K562 (cell line): ENCODE measurements around the gene DYSF. TPM values are rescaled to one million over a fixed set of nuclear protein-coding genes. Genes with fewer than 3 reads are reported as not detected.

Source experiments
- ATAC-seq: fragments of 200-7000 bp; cut with Tn5 transposase; 3 replicates; pipeline ENCODE4 v1.9.1; 2020; ENCODE audit warnings: moderate library complexity
- BruUV-seq: library from RNA; stranded (reverse); fragments of 400-500 nt; replicated peaks from 2 replicates; lab custom pipeline; 2021; lab: Mats Ljungman, UMichigan
- CTCF ChIA-PET: fragments of 300-600 bp; formaldehyde crosslinking; extraction: SDS; loops from one replicate; lab custom pipeline; 2021; ENCODE audit warnings: low intra/inter-chr PET ratio; lab: Yijun Ruan, JAX
- POLR2A ChIA-PET: fragments of 300-600, 350-650 bp; sonication (Branson Sonifier 250); formaldehyde crosslinking; extraction: SDS; loops from one replicate; lab custom pipeline; 2021; ENCODE audit warnings: antibody characterized with exemption, inconsistent platforms; lab: Yijun Ruan, JAX
- DNase-seq, 4 experiments: peaks; one replicate each; pipeline versions ENCODE4 v3.0.0 to v3.0.0-alpha.2; 2011 to 2018; ENCODE audit warnings: low spot score in 3 of 4, mixed read lengths in 3 of 4; ENCODE audit errors: extremely low read depth in 1 of 4
- FAIRE-seq: peaks from 2 replicates; lab custom pipeline; 2011; peaks lifted over from hg19 to GRCh38; lab: Jason Lieb, UNC
- H2AFZ ChIP-seq: 2 replicates; pipeline ENCODE4 v1.6.0; 2011; ENCODE audit warnings: low read depth, low read length, control low read depth, inconsistent platforms
- H3K27ac ChIP-seq: fragments of 200-600 bp; 3 replicates; pipeline ENCODE4 v1.8.0; 2011; ENCODE audit warnings: low read depth, mild to moderate bottlenecking, control low read depth, inconsistent platforms, low read length, moderate library complexity, mixed read lengths; ENCODE audit errors: extremely low read depth
- H3K27me3 ChIP-seq, 2 experiments: fragments of 300-600 bp in 1 of 2; 2 replicates in 1 of 2; 3 replicates in 1 of 2; pipeline versions ENCODE4 v1.6.0 to v1.8.0; 2011; ENCODE audit warnings: inconsistent platforms in 2 of 2, low read length in 2 of 2, mild to moderate bottlenecking in 1 of 2, mixed read lengths in 1 of 2, moderate library complexity in 1 of 2; ENCODE audit not compliant: control insufficient read depth in 2 of 2, insufficient read depth in 2 of 2
- H3K36me3 ChIP-seq: fragments of 300-600 bp; 3 replicates; pipeline ENCODE4 v1.8.0; 2011; ENCODE audit warnings: mild to moderate bottlenecking, low read length, inconsistent platforms; ENCODE audit not compliant: control insufficient read depth, insufficient read depth
- H3K4me1 ChIP-seq, 2 experiments: fragments of 200-600 bp in 1 of 2; replicated peaks in 1 of 2; 2 replicates in 1 of 2; 3 replicates in 1 of 2; pipeline versions ENCODE4 v1.5.1 to v1.8.0; 2011; ENCODE audit warnings: inconsistent platforms in 2 of 2, low read length in 2 of 2, mild to moderate bottlenecking in 1 of 2, mixed read lengths in 1 of 2, moderate library complexity in 1 of 2; ENCODE audit not compliant: control insufficient read depth in 2 of 2, insufficient read depth in 2 of 2
- H3K4me2 ChIP-seq: 2 replicates; pipeline ENCODE4 v1.6.1; 2011; ENCODE audit warnings: low read length, control low read depth, inconsistent platforms, mixed read lengths; ENCODE audit not compliant: insufficient read depth
- H3K4me3 ChIP-seq: fragments of 200-600 bp; sonication (generic), shearing (Covaris generic); 2 replicates; pipeline ENCODE4 v1.5.1; 2016; ENCODE audit warnings: control low read depth, inconsistent platforms
- H3K79me2 ChIP-seq: fragments of 200-600 bp; 3 replicates; pipeline ENCODE4 v1.8.0; 2011; ENCODE audit warnings: low read length, inconsistent platforms; ENCODE audit not compliant: control insufficient read depth, insufficient read depth
- H3K9ac ChIP-seq, 2 experiments: 2 replicates each; pipeline versions ENCODE4 v1.6.0 to v1.6.1; 2011; ENCODE audit warnings: low read depth in 2 of 2, low read length in 2 of 2, control low read depth in 1 of 2, inconsistent platforms in 1 of 2, mild to moderate bottlenecking in 1 of 2, mixed read lengths in 1 of 2; ENCODE audit not compliant: insufficient read depth in 1 of 2
- H3K9me1 ChIP-seq: one replicate; pipeline ENCODE4 v1.6.0; 2011; ENCODE audit warnings: inconsistent platforms, mild to moderate bottlenecking, low read length, moderate library complexity; ENCODE audit not compliant: control insufficient read depth, insufficient read depth
- H3K9me3 ChIP-seq: replicated peaks from 2 replicates; pipeline ENCODE4 v1.5.1; 2011; ENCODE audit warnings: low read depth, low read length, inconsistent platforms; ENCODE audit not compliant: control insufficient read depth, insufficient read depth
- H4K20me1 ChIP-seq: replicated peaks from 2 replicates; pipeline ENCODE4 v1.6.1; 2011; ENCODE audit warnings: low read length, inconsistent platforms, mixed read lengths; ENCODE audit not compliant: control insufficient read depth, insufficient read depth
- CAMTA2 ChIP-seq: fragments of 250-450 bp; sonication (Bioruptor Pico); conservative IDR thresholded peaks from 2 replicates; pipeline ENCODE4 v1.5.1; 2022
- FOS ChIP-seq: IDR thresholded peaks from 3 replicates; pipeline ENCODE4 v1.6.1; 2011; ENCODE audit not compliant: insufficient read length; ENCODE audit errors: extremely low read depth
- ILK ChIP-seq: fragments of 450-650 bp; IDR thresholded peaks from 2 replicates; pipeline ENCODE4 v1.6.1; 2016; ENCODE audit warnings: missing genetic modification characterization, low read depth, mild to moderate bottlenecking, missing compliant biosample characterization, moderate library complexity, borderline replicate concordance
- MTF1 ChIP-seq: fragments of 250-450 bp; sonication (Bioruptor Pico); IDR thresholded peaks from 2 replicates; pipeline ENCODE4 v1.9.0; 2021; ENCODE audit warnings: moderate library complexity, mild to moderate bottlenecking, inconsistent platforms, borderline replicate concordance
- NCOR1 ChIP-seq: fragments of 450-650 bp; IDR thresholded peaks from 2 replicates; pipeline ENCODE4 v1.6.1; 2016; ENCODE audit warnings: mild to moderate bottlenecking, moderate library complexity
- PYGO2 ChIP-seq: fragments of 450-650 bp; IDR thresholded peaks from 2 replicates; pipeline ENCODE4 v1.6.1; 2016; ENCODE audit warnings: mild to moderate bottlenecking, missing genetic modification characterization, moderate library complexity, missing compliant biosample characterization
- RAD21 ChIP-seq, 2 experiments: fragments of 250-450 bp in 1 of 2; fragments of 450-650 bp in 1 of 2; sonication (Bioruptor Pico) in 1 of 2; formaldehyde crosslinking in 1 of 2; IDR thresholded peaks in 1 of 2; conservative IDR thresholded peaks in 1 of 2; 2 replicates each; pipeline versions ENCODE4 v1.4.0 to v1.8.0; 2020 to 2022; ENCODE audit warnings: mild to moderate bottlenecking in 2 of 2, moderate library complexity in 1 of 2
- TSHZ1 ChIP-seq: fragments of 250-450 bp; sonication (Bioruptor Pico); IDR thresholded peaks from 2 replicates; pipeline ENCODE4 v1.4.0; 2020; ENCODE audit warnings: mild to moderate bottlenecking, moderate library complexity
- ZNF12 ChIP-seq: sonication (generic); formaldehyde crosslinking; IDR thresholded peaks from 2 replicates; pipeline ENCODE4 v1.4.0; 2020; ENCODE audit warnings: mild to moderate bottlenecking, missing genetic modification reagents
- ZSCAN32 ChIP-seq: fragments of 450-650 bp; formaldehyde crosslinking; IDR thresholded peaks from 2 replicates; pipeline ENCODE4 v1.4.0; 2020; ENCODE audit warnings: mild to moderate bottlenecking, moderate library complexity
- WGBS: fragments of 100-300 bp; shearing (Covaris generic); methylation state at CpG from one replicate; pipeline ENCODE4 v1.1.6; 2016; ENCODE audit warnings: low coverage, mixed read lengths; ENCODE audit not compliant: insufficient coverage; ENCODE audit errors: missing lambda C conversion rate; 5-methylcytosine and 5-hydroxymethylcytosine counted together
- in situ Hi-C: fragments of 300-500 bp; cut with MboI; formaldehyde crosslinking; loops from 4 replicates; pipeline ENCODE4 v1.15.0; 2018; ENCODE audit warnings: inconsistent platforms, mixed read lengths
- intact Hi-C: fragments of 100-400 bp; cut with micrococcal nuclease; formaldehyde crosslinking; loops from 2 replicates; pipeline ENCODE4 v1.14.2; 2022
- polyA plus RNA-seq, 8 experiments: library from polyadenylated mRNA; depleted of rRNA in 4 of 8; stranded (reverse) in 5 of 8; unstranded in 3 of 8; fragments of >200 nt; fragmentation: Nextera tagmentation in 2 of 8; fragmentation: Illumina TruSeq in 1 of 8; extraction: Ambion mirVana in 2 of 8; extraction: Trizol in 1 of 8; gene quantifications; 2 replicates each; pipeline versions ENCODE4 v1.2.1 to v1.2.3, GENCODE V29; 2011 to 2014; ENCODE audit warnings: inconsistent platforms in 1 of 8, missing spikeins in 1 of 8
- total RNA-seq, 7 experiments: library from RNA; depleted of rRNA in 6 of 7; stranded (reverse); fragments of >200 nt in 6 of 7; fragmentation: Illumina TruSeq in 2 of 7; extraction: Trizol in 2 of 7; gene quantifications; 2 replicates each; pipeline versions ENCODE4 v1.2.1 to v1.2.3, GENCODE V29; 2011 to 2021; ENCODE audit warnings: low replicate concordance in 1 of 7

Gene DYSF
- total and polyA plus RNA-seq, 9 of the 15 experiments (the other 6 are each of a cell fraction or from before 2014, with no cell fraction given): 0.01 to 0.80 (median 0.29) TPM

- Histone ChIP-seq H3K9ac (no peak overlapping the region), H3K4me2 (no peak overlapping the region), H3K4me3 (no peak overlapping the region), H2AFZ (no peak overlapping the region), H3K79me2 (no peaks in the 10 kb centered on the region), H3K9me1 (no peaks in the 10 kb centered on the region), H3K36me3 (no peaks in the 10 kb centered on the region), H3K27me3 (peaks cover 0 to 16% of the 10 kb centered on the region in 2 experiments; a peak in 2 of 5 replicates), H3K4me1 (no peaks in the 10 kb centered on the region), H3K27ac (no peak overlapping the region), H4K20me1 (no peaks in the 10 kb centered on the region; the same call in 1 of the 2 replicates), H3K9me3 (no peaks in the 10 kb centered on the region)
- BruUV-seq: no TSS peak
- POLR2A ChIA-PET: interaction anchor here (0.7 kb wide), 1 partner anchor 247 kb away, joined by 3 read pairs; no protein-coding TSS in a partner anchor
- in situ Hi-C loops (no loop called here), intact Hi-C loops (no loop called here)
- no peak for ATAC-seq
- FAIRE-seq: no peak
- WGBS: 7% methylated on average over 6 of the region's 6 CpGs
- DNase-seq: no peak
- TF ChIP-seq NCOR1 (no peak), RAD21 (CRISPR knock-in tag; conservative IDR thresholded peaks at IDR 0.05 in 1 of 2, IDR thresholded peaks at IDR 0.05 in 1 of 2) (0 out of 4 replicates have a peak, but pooled peaks of 1 of the 2 experiments have one; percentile 7)
- CTCF ChIA-PET: no interaction called here
Observed at GRCh38 chr2:71557321-71557720, 104.0 kb downstream of the DYSF start.

- BruUV-seq: no TSS peak
- CTCF ChIA-PET: interaction anchor here (0.5 kb wide), 1 partner anchor 989 kb away, joined by 3 read pairs; no protein-coding TSS in a partner anchor
- in situ Hi-C loops: no loop called here
- TF ChIP-seq PYGO2 (tag) (no peak), CAMTA2 (CRISPR knock-in tag) (no peak), TSHZ1 (CRISPR knock-in tag) (no peak), MTF1 (CRISPR knock-in tag) (no peak), FOS (no peak), ILK (tag) (no peak), ZNF12 (CRISPR knock-in tag) (no peak), ZSCAN32 (CRISPR knock-in tag) (no peak)
Observed at GRCh38 chr2:71558300-71559051, 105.1 kb downstream of the DYSF start.

More at GRCh38 chr2:71558300-71559051, 105.1 kb downstream of the DYSF start:
- POLR2A ChIA-PET: interaction anchor here (1.0 kb wide), 1 partner anchor 107 kb away, joined by 3 read pairs; no protein-coding TSS in a partner anchor
- no peaks in the 10 kb centered on the region for H3K79me2 ChIP-seq
- H3K36me3 ChIP-seq: no peaks in the 10 kb centered on the region
- H3K4me3 ChIP-seq: no peak overlapping the region
- H2AFZ ChIP-seq: no peak overlapping the region
- peaks cover 0 to 12% of the 10 kb centered on the region in 2 experiments; a peak in 2 of 5 replicates for H3K27me3 ChIP-seq
- no peaks in the 10 kb centered on the region for H3K9me3 ChIP-seq
- WGBS: 14% methylated on average over 10 of the region's 10 CpGs
- intact Hi-C loops: no loop called here
- FAIRE-seq: no peak
- no peak for DNase-seq
- no peaks in the 10 kb centered on the region for H3K4me1 ChIP-seq
- no peak overlapping the region for H3K9ac ChIP-seq
- H3K9me1 ChIP-seq: no peaks in the 10 kb centered on the region
- H4K20me1 ChIP-seq: no peaks in the 10 kb centered on the region
- ATAC-seq: peak; percentile 50
- H3K27ac ChIP-seq: no peak overlapping the region
- H3K4me2 ChIP-seq: no peak overlapping the region
